Measurements from ENCODE around the gene CPED1.
A peak's percentile ranks its signal among the peaks of the same experiment; 100 is the strongest.
"Not testable (repeated sequence)": the region's sequence is repeated elsewhere in the genome, so short reads cannot be mapped to it uniquely, and the experiment has no call there.

The CPED1 gene

DNA sequence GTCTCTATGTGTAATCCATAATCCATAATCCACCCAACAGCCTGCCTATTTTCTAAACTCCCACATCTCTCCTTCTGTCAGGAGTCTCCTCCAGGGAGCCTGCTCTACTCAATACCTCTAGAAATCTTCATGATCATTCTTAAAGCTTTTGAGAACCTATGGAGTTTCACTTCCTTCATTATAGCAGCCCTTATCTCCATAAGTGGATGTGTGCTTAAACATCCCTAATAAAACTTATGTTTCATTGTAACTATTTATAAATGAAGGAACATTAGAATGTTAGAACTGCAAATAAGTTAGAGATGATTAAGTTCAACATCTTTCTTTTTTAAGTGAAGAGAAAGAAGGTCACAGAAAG, 8.5 kb downstream of the CPED1 start:
- no peak for DNase-seq (ENCODE audit: low spot score)

DNA sequence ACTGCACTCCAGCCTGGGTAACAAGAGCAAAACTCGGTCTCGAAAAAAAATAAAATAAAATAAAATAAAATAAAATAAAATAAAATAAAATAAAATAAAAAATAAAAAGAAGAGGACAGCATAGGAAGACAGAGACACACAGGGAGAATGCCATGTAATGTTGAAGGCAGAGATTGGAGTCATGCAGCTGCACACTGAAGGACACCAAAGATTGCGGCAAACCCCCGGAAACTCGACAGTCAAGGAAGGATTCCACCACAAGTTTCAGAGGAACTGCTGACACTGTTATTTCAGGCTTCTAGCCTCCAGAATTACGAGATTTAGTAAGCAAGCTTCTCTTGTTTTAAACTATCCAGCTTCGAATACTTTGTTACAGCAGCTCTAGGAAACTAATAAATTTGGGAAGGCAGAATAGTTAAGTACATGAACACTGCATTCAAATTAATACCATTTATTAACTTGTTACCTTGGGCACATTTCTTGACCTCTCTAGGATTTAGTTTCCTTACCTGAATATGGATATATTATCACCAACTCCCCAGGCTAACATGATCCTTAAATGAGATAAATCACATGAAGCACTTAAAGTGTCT, 9.5 kb downstream of the CPED1 start:
- peak; percentile 60 for DNase-seq (ENCODE audit: low spot score)

DNA sequence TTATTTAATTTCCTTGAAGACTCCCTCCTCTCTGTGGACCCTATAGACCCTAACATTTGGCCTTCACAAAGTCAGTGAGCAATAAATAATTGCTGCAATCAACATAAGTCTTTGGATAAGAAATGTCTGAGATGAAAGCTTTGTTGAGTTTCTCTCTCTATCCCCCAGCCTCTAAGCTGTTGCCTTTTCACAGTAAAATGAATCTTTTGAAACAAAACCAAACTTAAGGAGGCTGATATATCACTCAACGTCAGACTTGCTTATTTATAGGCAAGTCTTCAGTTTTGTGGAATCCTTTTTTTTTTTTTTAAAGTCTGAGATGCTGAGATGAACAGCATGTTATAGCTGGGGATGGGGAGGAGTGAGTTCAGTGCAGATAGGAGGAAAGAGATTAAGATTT, 10.0 kb downstream of the CPED1 start:
- DNase-seq (ENCODE audit: low spot score) = no peak

DNA sequence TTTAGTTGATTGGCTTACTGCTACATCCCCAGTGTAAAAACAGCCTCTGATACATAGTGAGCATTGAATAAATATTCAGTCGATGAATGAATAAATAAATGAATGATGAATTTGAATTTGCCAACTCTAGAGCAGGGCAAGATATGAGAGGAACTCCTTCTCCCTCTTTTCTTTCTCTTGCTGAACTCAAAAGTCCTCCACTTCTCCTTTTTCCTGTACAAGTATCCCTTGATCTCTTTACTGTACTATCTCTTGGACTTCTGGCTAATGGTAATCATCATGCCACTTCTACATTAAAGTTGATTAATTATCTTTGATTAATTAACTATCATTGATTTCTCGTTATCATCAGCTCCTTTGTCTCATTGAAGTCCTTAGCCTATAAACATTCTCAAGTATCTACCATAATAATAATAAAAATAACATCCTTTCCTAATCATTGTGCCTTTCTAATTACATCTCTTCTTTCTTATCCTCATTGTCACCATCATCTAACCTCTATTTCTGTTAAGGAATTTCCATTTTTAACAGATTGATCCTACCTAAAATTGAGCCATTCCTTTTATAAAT, 10.6 kb downstream of the CPED1 start:
- no peak for DNase-seq (ENCODE audit: low spot score)

DNA sequence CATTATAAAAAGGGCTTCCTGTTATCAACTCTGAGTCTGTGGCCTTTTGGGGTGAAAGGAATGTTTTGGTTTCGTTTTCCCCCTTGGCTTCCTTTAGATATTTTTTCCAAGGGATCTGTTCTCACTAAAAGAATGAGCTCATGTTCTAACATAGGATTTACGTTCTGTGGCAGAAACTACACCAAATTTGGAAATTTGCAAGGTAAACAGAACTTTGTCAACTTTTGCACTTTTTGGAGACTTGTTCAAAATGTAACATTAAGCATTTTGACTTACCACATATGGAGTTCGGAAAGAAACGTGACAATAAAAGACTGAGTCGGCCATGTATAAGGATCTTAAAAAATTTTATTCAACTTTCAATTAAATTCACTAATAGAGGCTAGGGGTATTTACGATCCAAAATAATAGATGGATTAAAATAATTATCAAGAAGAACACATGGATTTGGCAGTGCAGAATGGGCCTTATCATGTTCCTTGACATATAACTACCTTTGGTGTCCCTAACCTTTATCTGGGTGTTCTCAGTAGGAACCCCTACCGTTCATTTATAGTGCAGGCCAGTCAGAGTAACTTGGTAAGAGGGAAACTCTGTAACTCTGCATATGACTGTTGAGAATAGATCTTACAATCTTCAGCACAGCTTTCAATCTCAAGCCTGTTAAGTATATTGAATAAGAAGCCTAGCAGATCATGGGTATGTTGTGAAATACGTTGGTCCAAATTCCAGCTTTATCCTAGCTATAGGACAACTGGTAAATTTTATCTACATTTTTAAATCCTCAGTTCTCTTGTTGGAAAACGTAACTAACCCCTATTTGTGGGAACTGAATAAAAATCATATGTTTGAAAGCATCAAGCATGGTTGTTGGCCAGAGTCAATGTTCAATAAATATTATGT, 11.8 kb downstream of the CPED1 start:
- DNase-seq (ENCODE audit: low spot score) = no peak

DNA sequence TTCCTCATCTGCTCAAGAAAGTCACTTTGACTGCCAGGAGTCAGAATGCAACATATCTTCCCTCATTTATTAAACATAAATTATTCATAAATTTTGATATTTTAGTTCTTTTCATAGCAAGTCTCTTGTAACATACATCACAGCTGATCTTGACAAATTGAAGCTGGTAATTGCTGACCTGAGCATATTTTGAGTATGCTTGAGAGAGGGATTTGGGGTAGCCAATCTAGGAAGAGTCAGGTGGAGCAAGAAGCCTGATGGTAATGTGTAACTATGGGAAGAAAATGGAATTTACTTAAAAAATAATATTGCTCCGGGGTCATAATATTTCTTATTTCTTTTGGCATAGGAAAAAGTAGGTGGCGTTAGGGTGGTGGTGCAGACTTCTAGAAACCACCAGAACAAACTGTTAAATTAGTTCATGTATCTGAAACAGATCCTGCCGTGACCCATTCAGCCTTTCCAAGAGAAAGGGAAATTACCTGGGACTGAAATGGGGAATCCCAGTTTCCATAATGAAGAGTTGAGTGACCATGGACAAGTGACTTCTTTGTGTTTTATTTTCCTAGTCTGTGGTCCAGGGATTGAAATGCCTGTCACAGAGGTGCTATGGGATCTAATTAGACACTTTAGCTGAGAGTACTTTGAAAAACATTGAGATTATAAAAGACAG, 12.9 kb downstream of the CPED1 start:
- DNase-seq (ENCODE audit: low spot score) = no peak

DNA sequence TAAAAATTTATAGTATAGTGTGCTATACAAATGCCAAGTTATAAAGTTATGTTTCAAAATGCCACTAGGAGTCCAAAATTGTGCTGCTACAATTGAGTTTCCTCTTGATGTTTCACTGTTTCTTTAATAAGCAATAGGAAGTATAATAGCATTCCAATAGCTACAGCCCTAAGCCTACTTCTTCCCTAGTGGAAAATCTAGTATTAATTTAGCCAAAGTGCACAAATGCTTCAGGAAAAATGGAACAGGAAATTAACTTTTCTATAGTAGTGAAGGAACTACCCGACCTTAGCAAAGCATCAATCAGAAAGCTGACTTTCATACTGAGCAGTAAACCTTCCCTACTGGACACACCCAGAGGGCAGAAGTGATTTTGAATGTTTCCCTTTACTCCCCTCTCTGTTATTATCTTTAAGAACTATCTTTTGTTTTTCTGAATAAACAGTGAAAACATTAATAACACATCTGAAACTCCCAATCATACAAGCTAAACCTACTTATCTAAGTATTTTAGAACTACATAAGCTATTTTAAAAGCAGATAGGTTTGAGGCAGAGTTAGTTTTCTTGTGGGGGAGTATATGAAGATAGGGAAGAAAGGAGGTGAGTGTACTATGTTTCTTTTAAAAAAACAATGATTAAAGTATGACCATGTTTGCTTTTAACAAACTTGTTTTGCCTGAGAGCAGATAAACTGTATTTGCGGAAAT, 13.7 kb downstream of the CPED1 start:
- no peak for DNase-seq (ENCODE audit: low spot score)

DNA sequence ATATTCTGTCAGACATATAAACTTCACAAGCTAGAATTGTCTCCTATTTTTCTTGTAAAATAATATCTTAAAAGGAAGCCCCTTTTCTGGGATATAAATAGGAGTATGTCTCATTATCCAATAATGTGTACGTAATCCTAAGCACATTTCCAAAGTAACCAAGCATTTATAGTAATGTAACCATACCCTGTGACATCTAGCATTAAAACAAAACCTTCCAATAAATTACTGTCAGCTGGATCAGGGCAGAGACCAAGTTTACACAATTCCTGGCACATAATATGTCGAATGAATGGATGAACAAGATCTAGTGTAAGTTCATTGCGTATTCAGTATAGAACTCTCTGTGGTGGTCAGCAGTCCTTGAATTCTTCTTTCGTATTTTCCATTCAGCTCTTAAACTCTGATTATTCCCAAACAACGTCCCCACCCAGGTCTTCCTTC, 14.3 kb downstream of the CPED1 start:
- DNase-seq (ENCODE audit: low spot score) = no peak

DNA sequence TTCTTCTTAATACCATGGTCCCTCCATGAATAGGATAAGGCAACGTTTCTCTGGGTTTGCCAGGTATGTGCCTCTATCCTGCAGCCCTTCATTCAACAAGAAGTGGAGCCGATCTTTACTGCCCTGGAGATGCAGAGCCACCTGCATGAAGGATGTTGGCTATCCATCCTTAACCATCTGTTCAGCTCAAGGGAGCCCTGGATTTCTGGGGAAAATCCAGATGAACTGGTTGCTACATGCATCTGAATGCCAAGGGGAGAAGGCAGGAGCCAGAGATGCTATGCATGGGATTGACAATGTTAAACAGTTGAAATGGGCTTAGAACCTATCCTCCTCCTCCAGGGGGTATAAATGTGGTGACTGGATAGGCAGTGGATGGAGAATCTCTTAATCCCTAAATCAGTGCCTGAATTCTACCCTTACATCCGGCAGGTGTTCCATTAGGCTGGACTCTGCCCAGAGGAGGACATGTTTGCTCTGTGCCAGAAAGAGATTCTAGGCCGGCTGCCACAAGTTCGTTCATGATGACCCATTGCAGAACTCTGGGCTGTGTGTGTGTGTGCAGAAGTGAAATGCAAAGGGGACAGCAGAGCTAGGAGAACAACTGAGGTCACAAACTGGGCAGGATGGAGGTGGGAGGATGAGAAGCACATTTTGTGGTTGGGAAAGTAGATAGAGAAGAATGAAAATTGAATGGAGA, 15.6 kb downstream of the CPED1 start:
- no peak for DNase-seq (ENCODE audit: low spot score)

DNA sequence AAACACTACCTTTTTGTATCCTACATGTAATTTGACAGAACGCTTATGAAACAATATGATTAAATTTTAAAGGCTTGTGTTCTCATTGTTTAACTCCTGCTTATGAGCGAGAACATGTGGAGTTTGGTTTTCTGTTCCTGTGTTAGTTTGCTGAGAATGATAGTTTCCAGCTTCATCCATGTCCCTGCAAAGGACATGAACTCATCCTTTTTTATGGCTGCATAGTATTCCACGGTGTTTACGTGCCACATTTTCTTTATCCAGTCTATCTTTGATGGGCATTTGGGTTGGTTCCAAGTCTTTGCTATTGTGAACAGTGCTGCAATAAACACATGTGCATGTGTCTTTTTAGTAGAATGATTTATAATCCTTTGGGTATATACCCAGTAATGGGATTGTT, 16.5 kb downstream of the CPED1 start:
- DNase-seq (ENCODE audit: low spot score) = not testable (repeated sequence)

DNA sequence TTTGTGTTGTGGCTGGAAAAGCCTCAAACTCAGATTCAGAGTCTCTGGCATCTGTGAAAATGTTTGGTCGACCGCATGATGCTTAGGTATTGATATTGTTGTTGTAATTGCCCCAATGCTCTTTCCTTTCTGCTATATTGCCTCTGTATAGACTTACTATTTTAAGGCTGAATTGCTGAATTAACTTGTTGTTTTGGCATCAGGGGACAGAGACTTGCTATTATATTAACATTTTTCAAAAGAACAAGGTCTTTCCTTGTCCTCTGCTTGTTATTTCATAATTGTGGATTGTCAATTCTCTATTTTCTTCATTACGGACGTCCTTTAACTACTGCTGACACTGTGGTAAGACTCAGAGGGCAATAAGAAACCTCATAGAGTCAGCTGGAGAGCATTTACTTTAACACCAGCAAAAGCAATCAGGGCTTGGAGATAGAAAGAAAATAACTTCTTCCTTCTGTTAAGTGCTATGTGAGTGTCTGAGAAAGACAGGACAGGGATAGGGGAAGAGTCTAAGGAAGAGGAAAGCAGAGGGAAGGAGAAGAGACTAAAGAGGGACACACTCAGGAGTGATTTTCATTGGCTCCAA, 17.6 kb downstream of the CPED1 start:
- no peak for DNase-seq (ENCODE audit: low spot score)

DNA sequence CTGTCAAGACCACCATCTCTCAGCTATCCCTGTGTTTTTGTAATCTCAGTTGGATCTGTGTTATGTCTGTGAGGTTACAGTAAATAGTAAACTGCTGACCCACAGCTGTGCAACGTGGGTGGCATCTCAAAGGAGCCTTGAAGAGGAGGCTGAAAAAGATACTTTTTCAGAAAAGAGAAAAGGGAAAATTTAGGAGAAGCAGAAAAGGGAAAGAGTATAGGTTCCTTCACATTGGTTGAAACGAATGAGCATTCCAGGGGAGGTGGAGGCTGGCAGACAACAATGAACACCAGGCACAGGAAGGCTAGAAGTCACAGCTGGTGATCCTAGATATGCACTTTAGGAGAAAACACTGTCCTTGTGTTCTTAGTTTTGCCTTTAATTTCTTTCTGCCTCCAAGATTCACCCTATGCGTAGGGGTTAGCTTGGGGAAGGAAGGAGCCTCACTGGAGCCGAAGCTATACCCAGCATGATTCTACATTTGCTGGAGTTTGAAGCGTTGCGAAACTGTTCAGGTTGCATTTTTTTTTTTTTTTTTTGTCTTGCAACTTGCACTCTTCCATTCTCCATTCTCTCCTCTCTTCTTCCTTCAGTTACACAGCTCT, 18.3 kb downstream of the CPED1 start:
- no peak for DNase-seq (ENCODE audit: low spot score)

DNA sequence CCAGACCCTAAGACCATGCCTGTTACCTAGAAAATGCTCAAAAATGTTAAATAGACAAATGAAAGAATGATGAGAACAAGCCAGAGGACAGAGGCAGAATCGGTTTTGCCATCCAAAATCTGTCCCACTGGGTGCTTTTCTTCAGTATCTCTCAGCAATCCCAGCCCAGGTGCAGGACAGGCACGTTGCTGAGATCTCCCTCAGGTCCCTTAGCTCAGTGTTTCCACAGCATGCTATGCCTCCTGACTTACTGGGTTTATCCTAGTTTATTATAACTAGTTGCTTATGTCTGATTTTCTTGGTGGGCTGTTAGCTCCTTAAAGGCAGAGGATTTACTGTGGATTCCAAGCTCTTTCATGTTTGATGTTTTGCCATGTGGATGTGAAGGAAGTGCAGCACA, 20.3 kb downstream of the CPED1 start:
- no peak for DNase-seq (ENCODE audit: low spot score)

DNA sequence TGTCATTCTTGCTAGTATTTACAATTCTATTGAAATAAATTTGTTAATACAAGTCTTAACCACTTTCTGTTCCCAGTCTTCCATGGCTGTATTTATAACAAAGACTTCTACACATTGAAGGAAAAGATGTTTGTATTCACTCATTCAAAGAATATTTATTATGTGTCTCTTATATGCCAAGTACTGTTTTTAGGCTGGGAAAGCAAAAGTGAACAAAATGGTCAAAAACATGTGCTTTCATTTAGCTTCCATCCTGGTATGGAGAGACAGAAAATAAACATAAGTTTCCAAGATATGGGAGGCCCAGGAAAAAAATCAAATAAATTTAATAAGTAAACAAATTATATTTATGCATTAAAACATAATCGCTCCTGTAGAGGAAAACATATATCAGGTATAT, 22.9 kb downstream of the CPED1 start:
- no peak for DNase-seq (ENCODE audit: low spot score)

DNA sequence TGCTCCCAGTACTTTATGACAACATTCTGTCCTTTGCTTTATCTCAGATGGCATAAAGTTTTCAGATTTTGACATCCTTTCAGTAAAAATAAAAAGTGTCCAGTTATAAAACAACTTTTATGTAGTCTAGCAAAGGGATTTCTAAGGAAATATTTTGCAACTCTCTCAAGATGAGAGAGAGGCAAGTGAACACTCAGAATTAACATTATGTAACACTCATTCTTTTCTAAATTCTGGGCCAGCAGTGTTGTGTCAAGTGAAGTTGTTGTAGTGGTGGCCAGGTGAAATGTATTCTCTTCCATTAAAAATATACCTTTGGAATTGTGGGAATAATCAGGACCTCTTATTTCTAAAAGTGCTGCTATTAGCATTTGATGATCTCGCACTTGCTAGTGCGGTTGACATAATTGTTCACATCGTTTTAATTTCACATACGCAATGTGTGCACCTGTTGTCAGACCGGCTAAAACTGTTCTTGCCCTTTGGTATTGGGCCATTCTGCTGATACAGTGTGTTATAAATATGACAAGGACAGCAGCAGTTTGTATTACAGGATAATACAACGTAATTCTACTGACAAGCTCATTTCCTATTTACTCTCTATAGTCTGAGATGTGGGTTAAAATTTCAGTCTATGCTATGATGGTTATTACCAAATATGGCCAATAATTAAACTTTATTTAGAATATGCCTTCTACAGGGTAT, 23.8 kb downstream of the CPED1 start:
- DNase-seq (ENCODE audit: low spot score) = no peak

DNA sequence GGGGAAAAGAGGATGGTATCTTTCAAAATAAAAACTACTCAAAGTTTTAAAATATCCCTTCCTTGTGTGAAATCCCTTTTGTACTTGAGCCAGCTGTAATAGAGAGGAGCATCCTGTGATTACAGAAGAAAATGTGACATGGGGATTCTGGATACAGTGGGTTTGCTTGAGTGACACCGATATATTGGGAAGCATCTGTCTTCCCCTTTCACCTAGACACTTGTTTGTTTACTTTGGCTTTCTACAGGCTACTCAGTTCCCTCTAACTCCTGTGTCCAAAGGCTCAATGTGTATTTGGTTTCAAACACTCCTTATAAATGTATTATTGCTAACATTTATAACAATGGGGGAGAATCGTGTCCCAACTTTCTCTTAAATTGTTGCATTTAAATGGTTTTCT, 24.4 kb downstream of the CPED1 start:
- DNase-seq (ENCODE audit: low spot score) = no peak

DNA sequence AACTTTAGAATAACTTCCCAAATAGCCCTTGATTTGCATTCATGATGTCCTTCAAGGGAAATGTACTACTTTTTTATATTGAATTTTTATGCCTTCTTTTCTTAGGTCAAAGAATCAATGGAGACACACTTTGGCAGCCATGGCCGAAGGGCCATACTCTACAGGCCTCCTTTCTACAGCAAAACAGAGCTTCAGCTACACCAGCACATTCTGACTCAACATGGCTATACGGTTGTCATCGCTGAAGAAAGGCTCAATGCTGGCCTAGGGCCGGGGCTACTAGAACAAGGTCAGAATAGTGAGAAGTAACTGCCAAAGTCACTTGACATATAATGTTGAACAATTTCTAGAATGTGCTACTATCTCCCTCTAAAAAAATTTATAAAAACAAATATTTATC, 27.0 kb downstream of the CPED1 start:
- no peak for DNase-seq (ENCODE audit: low spot score)

DNA sequence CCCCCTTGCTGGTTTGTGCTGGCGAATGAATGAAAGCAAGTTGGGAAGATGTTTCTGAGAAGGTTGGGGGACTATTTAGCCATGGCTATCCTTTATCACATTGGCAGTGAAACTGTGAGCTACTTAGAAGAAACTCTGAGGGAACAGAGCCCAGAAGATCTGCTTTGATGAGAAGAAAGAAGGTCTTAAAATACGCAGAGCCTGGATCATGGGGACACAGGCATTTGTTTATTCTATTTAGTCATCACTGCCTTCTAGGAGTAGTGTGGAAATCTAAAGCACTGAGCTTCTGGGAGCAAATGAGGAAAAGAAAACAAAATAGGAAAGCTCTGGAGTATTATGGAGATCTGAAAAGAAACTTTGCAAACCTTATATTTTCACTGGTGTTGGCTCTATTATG, 28.5 kb downstream of the CPED1 start:
- DNase-seq (ENCODE audit: low spot score) = no peak

DNA sequence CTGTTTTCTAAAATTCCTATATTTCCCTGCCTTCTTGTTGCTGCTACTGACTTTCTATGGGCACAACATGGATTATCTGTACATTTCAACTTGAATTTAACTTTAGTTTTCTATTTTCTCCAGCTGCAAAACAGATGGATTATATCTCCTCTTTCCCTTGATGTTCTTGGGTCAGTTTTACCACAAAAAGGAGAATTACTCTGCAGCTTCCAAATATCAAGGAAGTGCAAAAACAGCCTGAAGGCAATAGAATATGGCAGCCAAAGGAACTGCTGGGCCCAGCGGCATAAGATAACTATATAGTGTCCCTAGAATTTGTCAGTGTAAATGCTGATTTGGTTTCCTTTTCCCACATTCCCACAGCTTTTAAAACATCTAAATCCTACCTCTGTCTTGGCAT, 29.1 kb downstream of the CPED1 start:
- no peak for DNase-seq (ENCODE audit: low spot score)

DNA sequence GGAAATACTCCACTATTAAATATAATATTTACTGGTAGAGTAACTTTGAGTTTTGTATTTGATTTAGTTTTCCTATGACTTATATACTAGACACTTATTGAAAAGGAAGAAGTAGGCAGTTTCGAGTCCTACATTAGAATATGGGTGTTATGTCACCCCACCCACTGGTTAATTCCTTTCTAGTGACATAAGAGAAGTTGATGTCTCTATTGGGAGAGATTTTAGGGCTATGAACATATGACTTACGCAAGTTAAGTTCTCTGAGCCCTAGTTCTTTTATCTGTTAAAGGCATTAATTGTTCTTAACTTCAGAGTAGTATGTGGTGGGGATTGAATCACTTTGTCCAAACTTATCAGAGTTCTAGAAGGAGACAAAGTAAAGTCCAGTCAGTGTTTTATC, 30.5 kb downstream of the CPED1 start:
- no peak for DNase-seq (ENCODE audit: low spot score)
